GM12891 (cell line): Measurements from ENCODE around the gene SLC9A1.

Experiments used
- POLR2A ChIP-seq: IDR thresholded peaks from 2 replicates; pipeline ENCODE4 v1.6.1; 2011; ENCODE audit warnings: low read depth, low read length, control low read depth
- POLR2AphosphoS5 ChIP-seq: IDR thresholded peaks from 2 replicates; pipeline ENCODE4 v1.6.1; 2011; ENCODE audit warnings: low read depth, low read length, control low read depth
- POU2F2 ChIP-seq: IDR thresholded peaks from 2 replicates; pipeline ENCODE4 v1.6.1; 2011; ENCODE audit warnings: low read depth, mild to moderate bottlenecking, control low read depth, low read length, moderate library complexity
- SPI1 ChIP-seq: IDR thresholded peaks from 2 replicates; pipeline ENCODE4 v1.6.1; 2011; ENCODE audit warnings: low read depth, low read length, control low read depth
- TAF1 ChIP-seq: IDR thresholded peaks from 2 replicates; pipeline ENCODE4 v1.6.1; 2011; ENCODE audit warnings: low read depth, low read length, control low read depth

DNA sequence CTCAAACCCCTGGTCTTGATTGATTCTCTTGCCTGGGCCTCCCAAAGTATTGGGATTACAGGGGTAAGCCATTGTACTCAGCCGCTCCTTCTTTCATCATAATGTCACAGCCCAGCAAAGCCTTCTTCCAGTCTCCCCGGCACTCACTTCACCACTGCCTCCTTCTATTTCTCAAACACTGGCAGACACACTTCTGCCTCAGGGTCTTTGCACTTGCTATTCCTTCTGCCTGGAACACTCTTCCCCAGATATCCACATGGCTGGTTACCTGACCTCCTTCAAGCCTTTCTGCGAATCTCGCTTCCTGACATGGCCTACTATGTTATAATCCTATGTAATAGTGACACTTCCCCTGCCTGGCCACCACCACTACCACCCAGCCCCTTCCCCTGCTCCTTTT, 7.2 kb upstream of the SLC9A1 start:
- TF ChIP-seq POLR2A, result no peak
- no peak for TF ChIP-seq POLR2AphosphoS5
- TF ChIP-seq TAF1, result no peak
- TF ChIP-seq SPI1, result no peak
- no peak for TF ChIP-seq POU2F2
